H9 (cell line): ENCODE measurements around the gene COPE. TPM values are rescaled to one million over a fixed set of nuclear protein-coding genes. Genes with fewer than 3 reads are reported as not detected.

Experiments used
- DNase-seq: peaks from one replicate; pipeline ENCODE4 v3.0.0-alpha.2; 2017
- H2AFZ ChIP-seq: one replicate; pipeline ENCODE4 v1.6.1; 2013; ENCODE audit warnings: mild to moderate bottlenecking, low read length, control low read depth, moderate library complexity
- H2AK5ac ChIP-seq: 2 replicates; pipeline ENCODE4 v1.6.1; 2013; ENCODE audit warnings: low read length, control low read depth, mixed read lengths; ENCODE audit not compliant: insufficient read length
- H2BK120ac ChIP-seq: one replicate; pipeline ENCODE4 v1.6.1; 2013; ENCODE audit warnings: low read depth, mild to moderate bottlenecking, low read length, control low read depth, inconsistent platforms; ENCODE audit not compliant: poor library complexity, severe bottlenecking
- H2BK12ac ChIP-seq: 2 replicates; pipeline ENCODE4 v1.6.1; 2013; ENCODE audit warnings: low read length, control low read depth, mixed read lengths, low read depth; ENCODE audit not compliant: insufficient read length
- H2BK15ac ChIP-seq: 2 replicates; pipeline ENCODE4 v1.6.1; 2013; ENCODE audit warnings: low read depth, low read length, control low read depth
- H2BK20ac ChIP-seq: one replicate; pipeline ENCODE4 v1.6.1; 2013; ENCODE audit warnings: low read depth, mild to moderate bottlenecking, low read length, control low read depth, inconsistent platforms; ENCODE audit not compliant: poor library complexity, severe bottlenecking
- H2BK5ac ChIP-seq: 2 replicates; pipeline ENCODE4 v1.6.1; 2013; ENCODE audit warnings: low read length, control low read depth, mixed read lengths; ENCODE audit not compliant: insufficient read length
- H3K14ac ChIP-seq: 2 replicates; pipeline ENCODE4 v1.6.1; 2013; ENCODE audit warnings: low read length, control low read depth; ENCODE audit not compliant: insufficient read depth
- H3K18ac ChIP-seq: 2 replicates; pipeline ENCODE4 v1.6.1; 2013; ENCODE audit warnings: low read depth, mild to moderate bottlenecking, mixed read lengths, low read length, control low read depth; ENCODE audit not compliant: insufficient read length
- H3K23ac ChIP-seq: 2 replicates; pipeline ENCODE4 v1.6.1; 2013; ENCODE audit warnings: low read length, control low read depth, mixed read lengths, low read depth; ENCODE audit not compliant: insufficient read length
- H3K23me2 ChIP-seq: 2 replicates; pipeline ENCODE4 v1.6.1; 2013; ENCODE audit warnings: low read depth, mild to moderate bottlenecking, mixed read lengths, low read length, control low read depth; ENCODE audit not compliant: insufficient read length, poor library complexity, severe bottlenecking
- H3K27ac ChIP-seq: 2 replicates; pipeline ENCODE4 v1.5.1; 2013; ENCODE audit warnings: low read length, control low read depth, mixed read lengths, low read depth; ENCODE audit not compliant: insufficient read length
- H3K27me3 ChIP-seq: 2 replicates; pipeline ENCODE4 v1.6.1; 2013; ENCODE audit warnings: low read length, control low read depth, inconsistent platforms; ENCODE audit not compliant: insufficient read depth
- H3K4ac ChIP-seq: 2 replicates; pipeline ENCODE4 v1.6.1; 2013; ENCODE audit warnings: low read depth, mild to moderate bottlenecking, control low read depth, inconsistent platforms, low read length, moderate library complexity
- H3K4me1 ChIP-seq: 2 replicates; pipeline ENCODE4 v1.6.1; 2013; ENCODE audit warnings: low read length, control low read depth, inconsistent platforms; ENCODE audit not compliant: insufficient read depth
- H3K4me2 ChIP-seq: 2 replicates; pipeline ENCODE4 v1.6.1; 2013; ENCODE audit warnings: low read length, control low read depth, mixed read lengths; ENCODE audit not compliant: insufficient read length, insufficient read depth
- H3K56ac ChIP-seq: 2 replicates; pipeline ENCODE4 v1.6.1; 2013; ENCODE audit warnings: low read depth, mild to moderate bottlenecking, mixed read lengths, low read length, control low read depth; ENCODE audit not compliant: insufficient read length
- H3K79me1 ChIP-seq: 2 replicates; pipeline ENCODE4 v1.6.1; 2013; ENCODE audit warnings: low read depth, mild to moderate bottlenecking, moderate library complexity, low read length, control low read depth, inconsistent platforms; ENCODE audit not compliant: insufficient read depth, poor library complexity, severe bottlenecking
- H3K79me2 ChIP-seq: 2 replicates; pipeline ENCODE4 v1.6.1; 2013; ENCODE audit warnings: low read length, control low read depth, inconsistent platforms; ENCODE audit not compliant: insufficient read depth
- H3K9ac ChIP-seq: 2 replicates; pipeline ENCODE4 v1.6.1; 2013; ENCODE audit warnings: low read length, control low read depth, mixed read lengths; ENCODE audit not compliant: insufficient read length; ENCODE audit errors: extremely low read depth
- H3K9me3 ChIP-seq: one replicate; pipeline ENCODE4 v1.6.1; 2013; ENCODE audit warnings: low read depth, low read length, inconsistent platforms; ENCODE audit not compliant: control insufficient read depth
- H3T11ph ChIP-seq: one replicate; pipeline ENCODE4 v1.6.1; 2013; ENCODE audit warnings: mild to moderate bottlenecking, low read length, control low read depth, inconsistent platforms
- H4K20me1 ChIP-seq: one replicate; pipeline ENCODE4 v1.6.1; 2013; ENCODE audit not compliant: control insufficient read depth, insufficient read length, insufficient read depth
- H4K5ac ChIP-seq: 2 replicates; pipeline ENCODE4 v1.6.1; 2013; ENCODE audit warnings: low read depth, mild to moderate bottlenecking, mixed read lengths, low read length, control low read depth; ENCODE audit not compliant: insufficient read length
- H4K8ac ChIP-seq: replicated peaks from 2 replicates; pipeline ENCODE4 v1.6.1; 2013; ENCODE audit warnings: low read length, control low read depth, mixed read lengths, low read depth; ENCODE audit not compliant: insufficient read length
- H4K91ac ChIP-seq: 2 replicates; pipeline ENCODE4 v1.6.1; 2013; ENCODE audit warnings: low read depth, mild to moderate bottlenecking, moderate library complexity, mixed read lengths, low read length, control low read depth; ENCODE audit not compliant: insufficient read length
- H3K27ac Mint-ChIP-seq, 3 experiments: 2 replicates in 2 of 3; 3 replicates in 1 of 3; pipeline ENCODE4 v1.8.0; 2020 to 2021; ENCODE audit warnings: mixed read lengths in 3 of 3, mild to moderate bottlenecking in 1 of 3, moderate library complexity in 1 of 3
- H3K27me3 Mint-ChIP-seq: 2 replicates; pipeline ENCODE4 v1.8.0; 2021; ENCODE audit warnings: low read depth, mild to moderate bottlenecking, moderate library complexity, mixed read lengths
- H3K36me3 Mint-ChIP-seq, 3 experiments: 2 replicates in 2 of 3; 3 replicates in 1 of 3; pipeline ENCODE4 v1.8.0; 2020 to 2021; ENCODE audit warnings: low read depth in 3 of 3, mixed read lengths in 3 of 3; ENCODE audit not compliant: insufficient read depth in 1 of 3
- H3K4me1 Mint-ChIP-seq, 2 experiments: 2 replicates each; pipeline ENCODE4 v1.8.0; 2020; ENCODE audit warnings: mixed read lengths in 2 of 2
- H3K4me3 Mint-ChIP-seq, 2 experiments: 2 replicates in 1 of 2; 3 replicates in 1 of 2; pipeline ENCODE4 v1.8.0; 2020 to 2021; ENCODE audit warnings: mild to moderate bottlenecking in 2 of 2, mixed read lengths in 2 of 2, moderate library complexity in 1 of 2
- H3K9me3 Mint-ChIP-seq, 2 experiments: 2 replicates in 1 of 2; 3 replicates in 1 of 2; pipeline ENCODE4 v1.8.0; 2020; ENCODE audit warnings: mild to moderate bottlenecking in 2 of 2, mixed read lengths in 2 of 2, moderate library complexity in 1 of 2
- CTCF ChIP-seq: fragments of 200-600 bp; sonication (generic); conservative IDR thresholded peaks from 3 replicates; pipeline ENCODE4 v1.8.0; 2021; ENCODE audit warnings: antibody characterized with exemption, mild to moderate bottlenecking
- whole genome bisulfite sequencing: extraction: QIAGEN DNeasy Blood & Tissue Kit; methylation state at CpG from one replicate; pipeline ENCODE4 v1.1.7; 2013; ENCODE audit warnings: missing lambda C conversion rate, low lambda C conversion rate, mixed read lengths; ENCODE audit not compliant: insufficient read length; ENCODE audit errors: extremely low coverage; 5-methylcytosine and 5-hydroxymethylcytosine counted together
- total RNA-seq: library from RNA; stranded (reverse); gene quantifications from 2 replicates; pipeline ENCODE4 v1.2.1, GENCODE V29; 2021

COPE gene
- total RNA-seq, 1 experiment from 2014 or later = 198 TPM

GRCh38 chr19:18946918-18947317 is 27.7 kb upstream of the COPE start:
- H3K4me1 ChIP-seq = no peaks in the 10 kb centered on the region
- H2BK120ac ChIP-seq = no peak overlapping the region
- no peak overlapping the region for H2AFZ ChIP-seq
- no peaks in the 10 kb centered on the region for H3K27me3 ChIP-seq
- H3K79me1 ChIP-seq = no peaks in the 10 kb centered on the region
- no peak overlapping the region for H3K18ac ChIP-seq
- no peaks in the 10 kb centered on the region for H3K23me2 ChIP-seq
- no CpG with 5 or more reads among the region's 14 CpGs for WGBS
- no peak overlapping the region for H4K91ac ChIP-seq
- H4K20me1 ChIP-seq = no peaks in the 10 kb centered on the region
- no peak overlapping the region for H2BK15ac ChIP-seq
- no peak overlapping the region for H3K14ac ChIP-seq
- peaks cover 47% of the 10 kb centered on the region for H3K27me3 Mint-ChIP-seq
- H2AK5ac ChIP-seq = no peak overlapping the region
- H3K4me3 Mint-ChIP-seq = no peak overlapping the region
- no peak overlapping the region for H3K56ac ChIP-seq
- H3K36me3 Mint-ChIP-seq = no peaks in the 10 kb centered on the region
- H3K4me2 ChIP-seq = no peak overlapping the region
- H3K4me1 Mint-ChIP-seq = peaks cover 0 to 6% of the 10 kb centered on the region in 2 experiments; a peak in 1 of 4 replicates
- no peak overlapping the region for H3K9ac ChIP-seq
- H3K27ac Mint-ChIP-seq = no peak overlapping the region
- H2BK20ac ChIP-seq = no peak overlapping the region
- H2BK12ac ChIP-seq = no peak overlapping the region
- no peaks in the 10 kb centered on the region for H3K9me3 ChIP-seq
- H2BK5ac ChIP-seq = no peak overlapping the region
- H3K4ac ChIP-seq = no peak overlapping the region
- no peaks in the 10 kb centered on the region for H3K79me2 ChIP-seq
- peaks cover 0 to 2% of the 10 kb centered on the region in 2 experiments; a peak in 2 of 5 replicates for H3K9me3 Mint-ChIP-seq
- no peak for DNase-seq
- no peak for TF ChIP-seq CTCF
- H3K23ac ChIP-seq = no peak overlapping the region
- no peak overlapping the region for H4K8ac ChIP-seq
- H4K5ac ChIP-seq = no peak overlapping the region
- H3T11ph ChIP-seq = no peak overlapping the region
- no peak overlapping the region for H3K27ac ChIP-seq
